A673 (cell line): ENCODE measurements around the gene ROBO4.

Experiments
- CTCF ChIP-seq: fragments of 300-800, 200-600 bp; sonication (generic); conservative IDR thresholded peaks from 2 replicates; pipeline ENCODE4 v1.5.1; 2017; ENCODE audit warnings: low read depth, mild to moderate bottlenecking, antibody characterized with exemption, low read length, moderate library complexity, mixed read lengths
- EZH2 ChIP-seq: fragments of 200-600 bp; sonication (generic); IDR thresholded peaks from 2 replicates; pipeline ENCODE4 v1.6.1; 2017; ENCODE audit warnings: borderline replicate concordance, low read depth, mild to moderate bottlenecking, mixed read lengths, antibody characterized with exemption, low read length; ENCODE audit not compliant: poor library complexity, severe bottlenecking

GRCh38 chr11:124899383-124900145, 1.9 kb upstream of the ROBO4 start:
- TF ChIP-seq CTCF (no peak), EZH2 (no peak)
